SK-N-MC (cell line): ENCODE measurements around the gene B4GALT2.
A peak's percentile ranks its signal among the peaks of the same experiment; 100 is the strongest.

Experiments
- DNase-seq: peaks from one replicate; pipeline ENCODE4 v3.0.0-alpha.2; 2011; ENCODE audit warnings: low read depth, low spot score
- H3K27ac ChIP-seq: fragments of 200-600 bp; sonication (generic); 2 replicates; pipeline ENCODE4 v1.5.1; 2016; ENCODE audit warnings: mixed run types
- H3K36me3 ChIP-seq: fragments of 200-600 bp; sonication (generic); 2 replicates; pipeline ENCODE4 v1.6.1; 2017; ENCODE audit warnings: antibody characterized with exemption, low read length, mixed read lengths; ENCODE audit not compliant: insufficient read depth
- H3K4me3 ChIP-seq: fragments of 200-600 bp; sonication (generic); 2 replicates; pipeline ENCODE4 v1.5.1; 2016
- H3K9ac ChIP-seq: fragments of 200-600 bp; sonication (generic); 2 replicates; pipeline ENCODE4 v1.8.0; 2017; ENCODE audit warnings: mixed run types, mixed read lengths; ENCODE audit not compliant: insufficient read length
- H3K9me3 ChIP-seq: fragments of 200-600 bp; sonication (generic); 2 replicates; pipeline ENCODE4 v1.6.1; 2017; ENCODE audit warnings: low read depth, mild to moderate bottlenecking, antibody characterized with exemption, low read length, moderate library complexity, mixed read lengths
- EZH2 ChIP-seq: fragments of 200-600 bp; sonication (generic); IDR thresholded peaks from one replicate; pipeline ENCODE4 v1.6.1; 2017; ENCODE audit warnings: antibody characterized with exemption
- FOXP2 ChIP-seq: optimal IDR thresholded peaks from 2 replicates; pipeline ENCODE3; 2011; ENCODE audit warnings: mild to moderate bottlenecking, moderate library complexity; ENCODE audit not compliant: insufficient read depth; ENCODE audit errors: extremely low read length, control extremely low read depth
- POLR2AphosphoS5 ChIP-seq: IDR thresholded peaks from 2 replicates; pipeline ENCODE4 v1.6.1; 2012; ENCODE audit warnings: mild to moderate bottlenecking, low read depth, low read length, borderline replicate concordance

The B4GALT2 gene

GRCh38 chr1:43973981-43974442 is 5.0 kb upstream of the B4GALT2 start:
- H3K36me3 ChIP-seq, result peaks cover 31% of the 10 kb centered on the region
- H3K27ac ChIP-seq, result no peak overlapping the region
- H3K9ac ChIP-seq, result peak overlapping the region; percentile 77
- peak overlapping the region; percentile 88 for H3K4me3 ChIP-seq
- DNase-seq, result no peak
- no peaks in the 10 kb centered on the region for H3K9me3 ChIP-seq
- TF ChIP-seq FOXP2 (no peak), EZH2 (no peak), POLR2AphosphoS5 (no peak)

GRCh38 chr1:43974443-43975248 is 4.4 kb upstream of the B4GALT2 start, which contains the start of gene ATP6V0B:
TSS of gene ATP6V0B (plus strand) at chr1:43974960. CDS start at chr1:43975041, 81 bp downstream.
- no peak for TF ChIP-seq EZH2
- TF ChIP-seq FOXP2, result no peak
- peak; percentile 78 for TF ChIP-seq POLR2AphosphoS5
- Histone ChIP-seq H3K9ac (peak within 1 kb of the TSS; percentile 90), H3K27ac (peak within 1 kb of the TSS; percentile 15; the same call in 1 of the 2 replicates), H3K36me3 (peaks cover 31% of the 10 kb centered on the region), H3K9me3 (no peaks in the 10 kb centered on the region), H3K4me3 (peak within 1 kb of the TSS; percentile 88)
- peak; percentile 35 for DNase-seq

- no peaks in the 10 kb centered on the region for H3K9me3 ChIP-seq
- peaks cover 31% of the 10 kb centered on the region for H3K36me3 ChIP-seq
- TF ChIP-seq FOXP2 (no peak), EZH2 (no peak), POLR2AphosphoS5 (no peak; the same call in 1 of the 2 replicates)
- H3K27ac ChIP-seq, result 0 out of 2 replicates have a peak overlapping the region, but pooled peaks have one; percentile 15
- peak overlapping the region; percentile 90 for H3K9ac ChIP-seq
- no peak for DNase-seq
- peak overlapping the region; percentile 88 for H3K4me3 ChIP-seq
Measured at GRCh38 chr1:43975249-43975961, 3.6 kb upstream of the B4GALT2 start.

- no peaks in the 10 kb centered on the region for H3K9me3 ChIP-seq
- H3K9ac ChIP-seq, result peak overlapping the region; percentile 90
- TF ChIP-seq EZH2 (no peak), POLR2AphosphoS5 (no peak), FOXP2 (no peak)
- H3K36me3 ChIP-seq, result peaks cover 30% of the 10 kb centered on the region
- DNase-seq, result no peak
- no peak overlapping the region for H3K27ac ChIP-seq
- H3K4me3 ChIP-seq, result peak overlapping the region; percentile 88
Measured at GRCh38 chr1:43976045-43976444, 3.0 kb upstream of the B4GALT2 start.

GRCh38 chr1:43976890-43977289 is 2.1 kb upstream of the B4GALT2 start:
- Histone ChIP-seq H3K9me3 (no peaks in the 10 kb centered on the region), H3K4me3 (no peak overlapping the region; the same call in 1 of the 2 replicates), H3K9ac (no peak overlapping the region), H3K36me3 (peaks cover 31% of the 10 kb centered on the region), H3K27ac (no peak overlapping the region)
- no peak for DNase-seq
- TF ChIP-seq POLR2AphosphoS5, result no peak
- TF ChIP-seq FOXP2, result no peak
- no peak for TF ChIP-seq EZH2

GRCh38 chr1:43977376-43978263 is 1.4 kb upstream of the B4GALT2 start:
- Histone ChIP-seq H3K27ac (0 out of 2 replicates have a peak overlapping the region, but pooled peaks have one; percentile 19), H3K36me3 (peaks cover 35% of the 10 kb centered on the region), H3K4me3 (peak overlapping the region; percentile 15; the same call in 1 of the 2 replicates), H3K9ac (peak overlapping the region; percentile 78), H3K9me3 (no peaks in the 10 kb centered on the region)
- no peak for TF ChIP-seq POLR2AphosphoS5
- TF ChIP-seq EZH2, result no peak
- TF ChIP-seq FOXP2, result no peak
- no peak for DNase-seq

- Histone ChIP-seq H3K27ac (no peak overlapping the region), H3K4me3 (peak overlapping the region; percentile 84), H3K36me3 (peaks cover 32% of the 10 kb centered on the region), H3K9ac (peak overlapping the region; percentile 78), H3K9me3 (no peaks in the 10 kb centered on the region)
- TF ChIP-seq EZH2 (no peak), FOXP2 (no peak), POLR2AphosphoS5 (no peak)
- no peak for DNase-seq
Measured at GRCh38 chr1:43978264-43978550, 803 bp upstream of the B4GALT2 start.

- H3K9me3 ChIP-seq, result no peaks in the 10 kb centered on the region
- no peak for DNase-seq
- H3K9ac ChIP-seq, result peak overlapping the region; percentile 77
Measured at GRCh38 chr1:43979261-43979527, 184 bp downstream of the B4GALT2 start.

More at GRCh38 chr1:43979261-43979527, 184 bp downstream of the B4GALT2 start:
- no peak overlapping the region for H3K27ac ChIP-seq
- H3K4me3 ChIP-seq, result peak overlapping the region; percentile 80
- peaks cover 32% of the 10 kb centered on the region for H3K36me3 ChIP-seq
- TF ChIP-seq FOXP2, result no peak
- no peak for TF ChIP-seq EZH2
- TF ChIP-seq POLR2AphosphoS5, result no peak
